ENCODE results near the gene SMIM28.

- TF ChIP-seq CTCF (IDR thresholded peaks at IDR 0.05) (no peak), POLR2A (IDR thresholded peaks at IDR 0.05) (no peak)
Observed at GRCh38 chr6:138387577-138388368, 10.1 kb downstream of the SMIM28 start.
